Endodermal cell (in vitro differentiated cells): Measurements from ENCODE around the gene CTDP1. TPM values are rescaled to one million over a fixed set of nuclear protein-coding genes. Genes with fewer than 3 reads are reported as not detected.

Experiments used
- DNase-seq: peaks from one replicate; pipeline ENCODE4 v3.0.0-alpha.2; 2017
- H3K27ac ChIP-seq: 2 replicates; pipeline ENCODE4 v1.5.1; 2013; ENCODE audit warnings: mild to moderate bottlenecking, low read depth, low read length, moderate library complexity
- H3K27me3 ChIP-seq: 2 replicates; pipeline ENCODE4 v1.6.1; 2013; ENCODE audit warnings: mild to moderate bottlenecking, low read length, moderate library complexity; ENCODE audit not compliant: insufficient read depth, control insufficient read depth, poor library complexity, severe bottlenecking
- H3K36me3 ChIP-seq: 2 replicates; pipeline ENCODE4 v1.7.0; 2013; ENCODE audit warnings: mild to moderate bottlenecking, low read length, moderate library complexity; ENCODE audit not compliant: control insufficient read depth, insufficient read depth
- H3K4me1 ChIP-seq: one replicate; pipeline ENCODE4 v1.7.0; 2013; ENCODE audit warnings: low read length; ENCODE audit not compliant: control insufficient read depth, insufficient read depth
- H3K4me3 ChIP-seq: 2 replicates; pipeline ENCODE4 v1.5.1; 2013; ENCODE audit warnings: mild to moderate bottlenecking, low read length, moderate library complexity
- H3K9ac ChIP-seq: 2 replicates; pipeline ENCODE4 v1.6.1; 2013; ENCODE audit warnings: mild to moderate bottlenecking, low read length, moderate library complexity; ENCODE audit not compliant: poor library complexity, severe bottlenecking; ENCODE audit errors: extremely low read depth
- H3K9me3 ChIP-seq: 2 replicates; pipeline ENCODE4 v1.6.1; 2013; ENCODE audit warnings: mild to moderate bottlenecking, low read length, moderate library complexity; ENCODE audit not compliant: control insufficient read depth
- H3K27ac Mint-ChIP-seq: 2 replicates; pipeline ENCODE4 v1.8.0; 2020; ENCODE audit warnings: mixed read lengths
- H3K27me3 Mint-ChIP-seq: 2 replicates; pipeline ENCODE4 v1.8.0; 2021; ENCODE audit warnings: mild to moderate bottlenecking, mixed read lengths; ENCODE audit not compliant: insufficient read depth
- H3K36me3 Mint-ChIP-seq: 2 replicates; pipeline ENCODE4 v1.8.0; 2020; ENCODE audit warnings: low read depth, mixed read lengths
- H3K4me1 Mint-ChIP-seq: 2 replicates; pipeline ENCODE4 v1.8.0; 2020; ENCODE audit warnings: mixed read lengths
- H3K4me3 Mint-ChIP-seq: 2 replicates; pipeline ENCODE4 v1.8.0; 2020; ENCODE audit warnings: mild to moderate bottlenecking, moderate library complexity, mixed read lengths
- H3K9me3 Mint-ChIP-seq: 2 replicates; pipeline ENCODE4 v1.8.0; 2020; ENCODE audit warnings: mild to moderate bottlenecking, mixed read lengths
- CTCF ChIP-seq: fragments of 200-600 bp; sonication (generic); conservative IDR thresholded peaks from 2 replicates; pipeline ENCODE4 v1.5.0; 2021; ENCODE audit warnings: antibody characterized with exemption, mild to moderate bottlenecking
- WGBS, 2 experiments: methylation state at CpG; one replicate each; pipeline versions ENCODE4 v1.1.5 to v1.1.7; 2013; ENCODE audit warnings: missing lambda C conversion rate in 2 of 2, mixed read lengths in 1 of 2; ENCODE audit not compliant: insufficient coverage in 1 of 2, insufficient read length in 1 of 2; 5-methylcytosine and 5-hydroxymethylcytosine counted together
- total RNA-seq, 2 donors: library from RNA; stranded (reverse); fragmentation: NEBNext Ultra II Directional in 1 of 2; extraction: Animal tissue kit (Norgen Biotek cat#: 25700) in 1 of 2; gene quantifications; 2 replicates in 1 of 2; 3 replicates in 1 of 2; pipeline ENCODE4 v1.2.1, GENCODE V29; 2021

CTDP1 gene
- total RNA-seq, 2 donors from 2014 or later: 29.8 to 35.6 TPM

GRCh38 chr18:79707671-79708070 lies 28.1 kb downstream of the CTDP1 start:
- H3K9me3 Mint-ChIP-seq: no peaks in the 10 kb centered on the region
- peaks cover 69% of the 10 kb centered on the region for H3K36me3 Mint-ChIP-seq
- H3K36me3 ChIP-seq: peaks cover 70% of the 10 kb centered on the region
- DNase-seq: no peak
- no peaks in the 10 kb centered on the region for H3K27me3 Mint-ChIP-seq
- no peaks in the 10 kb centered on the region for H3K27me3 ChIP-seq
- H3K9ac ChIP-seq: no peak overlapping the region
- H3K4me1 Mint-ChIP-seq: no peaks in the 10 kb centered on the region
- TF ChIP-seq CTCF: no peak
- WGBS, 2 experiments: 96 to 97% methylated on average over 15 of the region's 15 CpGs
- no peak overlapping the region for H3K27ac Mint-ChIP-seq
- no peak overlapping the region for H3K4me3 Mint-ChIP-seq
- H3K4me3 ChIP-seq: no peak overlapping the region
- H3K27ac ChIP-seq: no peak overlapping the region
- H3K9me3 ChIP-seq: no peaks in the 10 kb centered on the region
- no peaks in the 10 kb centered on the region for H3K4me1 ChIP-seq

GRCh38 chr18:79708412-79708811 lies 28.8 kb downstream of the CTDP1 start:
- Mint-ChIP-seq H3K27ac (no peak overlapping the region), H3K4me3 (no peak overlapping the region), H3K9me3 (no peaks in the 10 kb centered on the region), H3K27me3 (no peaks in the 10 kb centered on the region), H3K36me3 (peaks cover 75% of the 10 kb centered on the region), H3K4me1 (no peaks in the 10 kb centered on the region)
- WGBS, 2 experiments: 92 to 94% methylated on average over 19 to 21 of the region's 21 CpGs
- no peak overlapping the region for H3K9ac ChIP-seq
- H3K4me1 ChIP-seq: no peaks in the 10 kb centered on the region
- no peaks in the 10 kb centered on the region for H3K27me3 ChIP-seq
- TF ChIP-seq CTCF: no peak
- DNase-seq: no peak
- H3K27ac ChIP-seq: no peak overlapping the region
- no peak overlapping the region for H3K4me3 ChIP-seq
- H3K36me3 ChIP-seq: peaks cover 70% of the 10 kb centered on the region
- no peaks in the 10 kb centered on the region for H3K9me3 ChIP-seq

GRCh38 chr18:79712206-79712857 lies 32.7 kb downstream of the CTDP1 start:
- H3K4me1 Mint-ChIP-seq: no peaks in the 10 kb centered on the region

More at GRCh38 chr18:79712206-79712857, 32.7 kb downstream of the CTDP1 start:
- Histone ChIP-seq H3K9me3 (no peaks in the 10 kb centered on the region), H3K27ac (no peak overlapping the region), H3K4me3 (no peak overlapping the region), H3K4me1 (no peaks in the 10 kb centered on the region), H3K36me3 (peaks cover 56% of the 10 kb centered on the region), H3K9ac (no peak overlapping the region), H3K27me3 (no peaks in the 10 kb centered on the region)
- peak overlapping the region; percentile 65 for H3K27ac Mint-ChIP-seq
- 94 to 98% methylated on average over 17 to 20 of the region's 20 CpGs for WGBS, 2 experiments
- no peaks in the 10 kb centered on the region for H3K27me3 Mint-ChIP-seq
- peaks cover 57% of the 10 kb centered on the region for H3K36me3 Mint-ChIP-seq
- H3K9me3 Mint-ChIP-seq: no peaks in the 10 kb centered on the region
- H3K4me3 Mint-ChIP-seq: no peak overlapping the region
- no peak for TF ChIP-seq CTCF
- DNase-seq: no peak
